Fibroblast of skin of left quadriceps (primary cell): ENCODE measurements around the gene PRAMEF8.
"Not testable (repeated sequence)": the region's sequence is repeated elsewhere in the genome, so short reads cannot be mapped to it uniquely, and the experiment has no call there.

Experiments used
- DNase-seq, 2 experiments: peaks; one replicate each; pipeline ENCODE4 v3.0.0-alpha.2; 2013; ENCODE audit warnings: low read depth in 2 of 2

The PRAMEF8 gene

DNA sequence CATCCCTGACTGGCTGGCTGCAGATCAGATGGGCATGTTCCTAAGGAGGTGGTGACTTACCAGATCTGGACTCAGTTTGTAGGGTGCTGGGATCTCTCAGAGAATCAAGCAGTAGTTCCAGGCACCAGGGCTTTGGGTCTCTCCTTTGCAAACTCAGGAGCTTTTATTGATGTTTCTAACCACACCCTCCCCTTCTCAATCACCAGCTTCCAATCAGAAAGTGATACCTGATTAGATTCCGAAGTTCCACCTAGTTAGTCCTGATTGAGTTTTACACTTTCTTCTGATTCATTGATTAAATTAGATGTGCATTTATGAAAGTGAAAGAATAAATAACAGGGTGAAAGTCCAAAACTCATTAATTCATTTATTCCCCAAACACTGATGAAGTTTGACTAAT, at the start of gene PRAMEF8:
Gene PRAMEF8 (minus strand): TSS at position 101 of the 400 bp plus-strand sequence. CDS start 1,046 bp downstream, outside the sequence.
- not testable (repeated sequence) for DNase-seq

DNA sequence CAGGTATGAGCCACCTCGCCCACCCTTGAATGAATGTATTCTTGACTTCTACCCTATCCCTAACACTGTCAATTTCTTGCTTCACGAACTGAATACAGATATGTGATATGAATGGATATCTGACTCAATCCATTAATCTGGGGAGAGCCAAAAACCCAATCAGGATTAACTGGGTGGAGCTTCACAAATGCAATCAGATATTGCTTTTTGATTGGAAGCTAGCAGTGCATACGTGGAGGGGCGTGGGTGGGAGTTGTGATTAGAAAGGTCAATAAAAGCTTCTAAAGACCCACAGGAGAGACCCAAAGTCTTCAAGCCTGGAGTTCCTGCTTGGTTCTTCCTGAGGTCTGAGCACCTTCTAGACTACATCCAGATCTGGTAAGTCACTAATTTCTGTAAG, 30.3 kb upstream of the PRAMEF8 start, which contains the start of gene PRAMEF15:
Gene PRAMEF15 (plus strand): TSS at position 301 of the 400 bp plus-strand sequence. CDS start 2,827 bp downstream, outside the sequence.
- not testable (repeated sequence) for DNase-seq

DNA sequence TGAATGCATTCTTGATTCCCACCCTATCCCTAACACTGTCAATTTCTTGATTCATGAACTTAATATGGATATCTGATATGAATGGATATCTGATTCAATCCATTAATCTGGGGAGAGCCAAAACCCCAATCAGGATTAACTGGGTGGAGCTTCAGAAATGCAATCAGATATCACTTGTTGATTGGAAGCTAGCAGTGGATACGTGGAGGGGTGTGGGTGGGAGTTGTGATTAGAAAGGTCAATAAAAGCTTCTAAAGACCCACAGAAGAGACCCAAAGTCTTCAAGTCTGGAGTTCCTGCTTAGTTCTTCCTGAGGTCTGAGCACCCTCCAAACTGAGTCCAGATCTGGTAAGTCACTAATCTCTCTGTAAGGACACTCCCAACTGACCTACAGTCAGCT, 18.3 kb upstream of the PRAMEF8 start, which contains the start of gene PRAMEF33:
Gene PRAMEF33 (plus strand): TSS at position 301 of the 400 bp plus-strand sequence. CDS start 2,416 bp downstream, outside the sequence.
- DNase-seq, result not testable (repeated sequence)

DNA sequence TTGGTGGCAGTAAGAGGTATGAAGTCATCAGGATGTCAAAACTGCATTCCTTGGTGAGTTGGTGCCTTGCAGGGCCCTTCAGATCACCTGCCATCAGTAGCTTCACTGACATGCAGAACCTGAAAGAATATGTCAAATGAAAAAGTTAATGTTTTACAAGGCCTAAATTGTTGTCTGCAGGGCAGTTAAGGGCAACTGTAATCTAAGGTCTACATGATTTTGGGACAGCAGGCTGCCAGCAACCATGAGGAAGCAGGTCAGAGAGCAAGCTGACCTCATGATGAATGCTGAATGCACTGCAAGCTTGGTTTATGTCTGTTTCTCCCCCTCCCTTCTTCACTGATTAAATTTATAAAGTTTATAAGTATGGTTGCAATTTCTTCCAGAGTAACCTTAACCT, 17.3 kb upstream of the PRAMEF8 start:
- not testable (repeated sequence) for DNase-seq

DNA sequence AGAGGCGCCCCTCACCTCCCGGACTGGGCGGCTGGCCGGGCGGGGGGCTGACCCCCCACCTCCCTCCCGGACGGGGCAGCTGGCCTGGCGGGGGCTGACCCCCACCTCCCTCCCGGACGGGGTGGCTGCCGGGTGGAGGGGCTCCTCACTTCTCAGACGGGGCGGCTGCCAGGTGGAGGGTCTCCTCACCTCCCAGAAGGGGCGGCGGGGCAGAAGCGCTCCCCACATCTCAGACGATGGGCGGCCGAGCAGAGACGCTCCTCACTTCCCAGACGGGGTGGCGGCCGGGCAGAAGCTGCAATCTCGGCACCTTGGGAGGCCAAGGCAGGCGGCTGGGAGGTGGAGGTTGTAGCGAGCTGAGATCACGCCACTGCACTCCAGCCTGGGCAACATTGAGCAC, 13.8 kb upstream of the PRAMEF8 start:
- not testable (repeated sequence) for DNase-seq

DNA sequence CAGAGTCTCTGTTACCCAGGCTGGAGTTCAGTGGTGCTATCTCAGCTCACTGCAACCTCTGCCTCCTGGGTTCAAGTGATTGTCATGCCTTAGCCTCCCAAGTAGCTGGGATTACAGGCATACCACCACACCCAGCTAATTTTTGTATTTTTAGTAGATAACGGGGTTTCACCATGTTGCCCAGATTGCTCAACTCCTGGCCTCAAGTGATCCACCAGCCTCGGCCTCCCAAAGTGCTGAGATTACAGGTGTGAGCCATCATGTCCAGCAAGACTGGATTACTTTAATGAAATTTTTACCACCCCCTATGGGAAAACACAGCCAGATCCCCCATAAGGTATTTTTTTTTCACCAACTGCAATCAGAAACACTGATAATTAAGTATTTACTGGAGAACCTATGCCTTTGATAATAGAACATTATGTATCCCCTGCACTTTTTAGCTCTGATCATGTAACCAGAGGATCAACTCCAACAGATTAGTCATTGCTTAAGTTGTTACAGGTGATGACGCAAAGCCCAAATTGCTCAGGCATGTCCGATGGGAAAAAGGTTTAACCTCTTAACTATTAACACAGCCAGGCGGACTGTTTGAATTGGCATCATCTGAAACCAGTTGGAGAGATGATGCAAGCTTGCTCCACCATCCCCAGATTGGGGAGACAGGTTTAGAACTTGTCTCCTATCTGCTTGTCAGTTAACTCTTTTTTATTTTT, 12.4 kb upstream of the PRAMEF8 start:
- DNase-seq, result not testable (repeated sequence)

DNA sequence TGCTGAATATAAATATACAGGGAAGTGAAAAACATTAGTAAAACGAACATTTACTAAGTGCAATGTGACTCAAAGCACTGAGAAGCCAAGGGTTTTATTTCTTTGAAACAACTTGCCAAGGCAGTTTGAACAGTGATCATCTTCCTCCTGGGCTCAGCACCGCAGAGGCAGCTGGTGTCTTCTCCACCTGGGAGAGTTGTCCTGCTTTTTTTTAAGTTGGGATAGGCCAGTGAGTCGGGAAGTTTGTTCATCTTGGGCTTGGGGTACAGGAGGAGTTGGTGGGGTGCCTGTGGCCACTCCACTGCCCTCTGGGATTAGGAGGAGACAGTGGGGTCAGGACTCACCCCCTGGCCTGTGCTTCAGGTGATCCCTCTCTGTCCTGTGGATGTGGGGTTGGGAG, 4.1 kb upstream of the PRAMEF8 start:
- not testable (repeated sequence) for DNase-seq

DNA sequence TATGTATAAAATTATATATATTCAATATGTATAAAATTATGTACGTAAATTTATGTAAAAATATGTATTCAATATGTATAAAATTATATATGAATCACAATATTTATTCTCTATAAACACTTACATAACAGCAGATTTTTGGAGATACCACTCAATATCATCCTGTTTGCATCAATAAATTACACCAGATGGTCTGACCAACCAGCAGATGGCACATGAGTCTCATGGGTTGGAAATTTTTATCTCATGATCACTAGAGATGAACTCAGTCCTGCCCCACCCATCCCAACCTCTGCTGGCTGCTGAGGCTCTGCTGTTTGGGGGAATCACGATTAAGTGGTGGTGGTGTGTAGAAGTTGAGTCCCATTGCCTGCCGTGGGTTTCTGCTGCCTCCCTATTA, 5.3 kb downstream of the PRAMEF8 start:
- DNase-seq, result not testable (repeated sequence)

DNA sequence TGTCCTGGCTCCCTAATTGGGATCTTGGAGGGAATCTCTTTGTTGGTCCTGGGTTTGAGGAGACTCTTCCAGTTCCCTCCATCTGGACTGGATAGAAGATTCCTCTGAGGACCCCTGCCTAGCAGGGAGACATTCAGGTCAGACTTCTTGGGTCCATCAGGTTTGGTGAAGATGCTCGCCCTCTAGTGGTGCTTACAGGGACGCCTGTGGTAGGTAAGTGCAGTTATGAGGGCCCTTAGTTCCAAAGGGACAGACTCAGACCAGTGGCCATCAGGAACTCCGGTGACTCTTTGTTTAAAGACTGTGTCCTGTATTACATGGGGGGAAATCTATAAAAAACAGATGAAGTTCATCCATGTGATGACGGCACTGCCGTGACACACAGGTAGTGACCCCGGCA, 7.9 kb downstream of the PRAMEF8 start:
- DNase-seq, result not testable (repeated sequence)

DNA sequence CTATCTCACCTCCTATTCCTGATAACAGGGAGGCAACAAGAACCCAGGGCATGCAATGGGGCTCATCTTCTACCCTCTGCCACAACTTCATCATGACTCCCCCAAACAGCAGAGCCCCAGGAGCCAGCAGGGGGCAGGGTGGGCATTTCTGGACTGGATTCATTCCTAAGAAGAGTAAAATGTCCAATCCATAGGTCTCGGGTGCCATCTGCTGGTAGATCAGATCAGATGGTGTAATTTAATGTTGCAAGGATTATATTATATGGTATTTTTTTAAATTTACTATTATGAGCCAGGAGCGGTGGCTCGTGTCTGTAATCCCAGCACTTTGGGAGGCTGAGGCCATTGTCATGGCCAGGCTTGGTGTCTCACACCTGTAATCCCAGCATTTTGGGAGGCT, 19.8 kb downstream of the PRAMEF8 start:
- DNase-seq, result not testable (repeated sequence)

DNA sequence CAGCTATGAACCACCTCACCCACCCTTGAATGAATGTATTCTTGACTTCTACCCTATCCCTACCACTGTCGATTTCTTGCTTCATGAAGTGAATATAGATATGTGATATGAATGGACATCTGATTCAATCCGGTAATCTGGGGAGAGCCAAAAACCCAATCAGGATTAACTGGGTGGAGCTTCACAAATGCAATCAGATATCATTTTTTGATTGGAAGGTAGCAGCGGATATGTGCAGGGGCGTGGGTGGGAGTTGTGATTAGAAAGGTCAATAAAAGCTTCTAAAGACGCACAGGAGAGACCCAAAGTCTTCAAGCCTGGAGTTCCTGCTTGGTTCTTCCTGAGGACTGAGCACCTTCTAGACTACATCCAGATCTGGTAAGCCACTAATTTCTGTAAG, 31.0 kb downstream of the PRAMEF8 start, which contains the start of gene PRAMEF5:
Gene PRAMEF5 (plus strand): TSS at position 301 of the 400 bp plus-strand sequence. CDS start 5,071 bp downstream, outside the sequence.
- DNase-seq, result not testable (repeated sequence)

DNA sequence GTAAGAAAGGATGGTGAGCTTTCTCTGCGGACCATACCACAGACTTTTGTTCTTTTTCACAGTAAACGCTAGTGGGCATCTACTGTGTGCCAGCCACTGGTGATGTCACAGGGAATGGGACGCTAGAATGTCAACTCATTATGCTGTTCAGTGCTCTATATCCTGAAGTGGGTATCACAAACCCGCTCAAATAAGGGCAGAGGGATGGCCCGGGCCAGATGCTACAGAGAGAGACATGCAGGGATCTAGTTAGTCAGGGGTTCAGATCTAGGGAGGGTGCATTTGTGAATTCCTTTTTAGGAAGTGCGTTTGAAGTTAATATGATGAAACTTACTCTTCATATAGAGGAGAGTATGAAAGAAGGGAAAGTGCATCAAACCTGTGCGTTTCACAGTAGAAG, 37.8 kb downstream of the PRAMEF8 start:
- not testable (repeated sequence) for DNase-seq

DNA sequence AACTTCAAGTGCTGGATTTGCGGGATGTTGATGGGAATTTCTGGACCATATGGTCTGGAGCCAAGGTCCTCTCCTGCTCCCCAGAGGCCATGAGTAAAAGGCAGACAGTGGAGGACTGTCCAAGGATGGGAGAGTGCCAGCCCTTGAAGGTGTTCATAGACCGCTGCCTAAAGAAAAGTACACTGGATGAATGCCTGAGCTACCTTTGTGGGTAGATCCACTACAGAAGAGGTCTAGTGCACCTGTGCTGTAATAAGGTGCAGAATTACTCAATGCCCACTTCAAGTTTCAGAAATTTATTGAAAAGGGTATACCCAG, 38.4 kb downstream of the PRAMEF8 start:
- DNase-seq, result not testable (repeated sequence)

DNA sequence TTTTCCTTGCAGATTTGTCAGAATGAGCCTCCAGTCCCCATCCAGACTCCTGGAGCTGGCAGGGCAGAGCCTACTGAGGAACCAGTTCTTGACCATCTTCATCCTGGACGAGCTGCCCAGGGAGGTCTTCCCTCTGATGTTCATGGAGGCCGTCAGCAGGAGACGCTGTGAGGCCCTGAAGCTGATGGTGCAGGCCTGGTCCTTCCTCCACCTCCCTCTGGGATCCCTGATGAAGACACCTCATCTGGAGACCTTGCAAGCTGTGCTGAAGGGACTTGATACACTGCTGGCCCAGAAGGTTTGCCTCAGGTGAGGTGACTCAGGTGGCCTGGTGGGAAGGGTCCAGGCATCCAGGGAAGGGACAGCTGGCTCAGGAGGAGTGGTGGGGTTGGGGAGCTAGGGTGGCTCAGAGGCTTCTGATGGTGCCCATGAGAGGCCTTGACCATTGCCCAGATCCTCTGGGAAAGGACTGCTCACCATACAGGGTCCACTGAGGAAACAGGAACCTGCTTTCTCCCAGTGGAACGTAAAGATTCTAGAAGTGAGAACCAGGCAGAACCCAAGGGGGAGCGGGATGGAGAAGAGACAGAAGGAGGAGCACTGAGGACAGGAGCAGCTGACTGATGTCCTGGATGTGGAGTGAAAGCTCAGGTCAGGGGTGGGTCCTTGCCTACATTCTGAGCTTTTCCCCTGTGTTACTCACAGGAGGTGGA, 38.9 kb downstream of the PRAMEF8 start:
- not testable (repeated sequence) for DNase-seq

DNA sequence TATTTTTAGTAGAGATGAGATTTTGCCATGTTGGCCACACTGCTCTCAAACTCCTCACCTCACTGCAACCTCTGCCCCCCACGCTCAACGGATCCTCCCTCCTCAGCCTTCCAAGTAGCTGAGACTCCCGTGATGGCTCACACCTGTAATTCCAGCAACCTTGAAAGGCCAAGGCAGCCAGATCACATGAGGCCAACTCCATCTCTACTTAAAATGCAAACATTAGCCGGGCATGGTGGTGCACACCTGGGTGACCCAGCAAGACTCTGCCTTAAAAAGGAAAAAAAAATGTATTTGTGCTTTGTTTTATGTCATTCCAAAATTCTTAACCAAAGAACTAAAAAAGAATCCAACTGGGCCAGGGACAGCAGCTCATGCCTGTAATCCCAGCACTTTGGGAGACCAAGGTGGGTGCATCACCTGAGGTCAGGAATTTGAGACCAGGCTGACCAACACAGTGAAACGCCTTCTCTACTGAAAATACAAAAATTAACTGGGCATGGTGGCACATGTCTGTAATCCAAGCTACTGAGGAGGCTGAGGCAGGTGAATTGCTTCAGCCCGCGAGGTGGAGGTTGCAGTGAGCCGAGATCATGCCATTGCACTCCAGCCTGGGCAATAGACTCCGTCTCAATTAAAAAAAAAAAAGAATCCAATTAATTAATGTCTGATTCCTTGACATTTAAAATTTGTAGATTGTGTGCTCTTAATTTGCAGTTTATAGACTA, 41.2 kb downstream of the PRAMEF8 start:
- DNase-seq, result not testable (repeated sequence)

DNA sequence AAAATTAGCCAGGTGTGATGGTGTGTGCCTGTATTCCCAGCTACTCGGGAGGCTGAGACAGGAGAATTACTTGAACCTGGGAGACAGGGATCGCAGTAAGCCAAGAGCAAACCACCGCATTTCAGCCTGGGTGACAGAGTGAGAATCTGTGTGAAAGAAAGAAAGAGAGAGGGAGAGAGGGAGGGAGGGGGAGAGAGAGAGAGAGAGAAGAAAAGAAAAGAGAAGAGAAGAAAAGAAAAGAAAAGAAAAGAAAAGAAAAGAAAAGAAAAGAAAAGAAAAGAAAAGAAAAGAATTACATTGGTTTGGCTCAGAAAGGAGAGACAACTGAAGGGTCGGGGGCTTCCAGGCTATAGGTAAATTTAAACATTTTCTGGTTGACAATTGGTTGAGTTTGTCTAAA, 45.3 kb downstream of the PRAMEF8 start:
- not testable (repeated sequence) for DNase-seq

DNA sequence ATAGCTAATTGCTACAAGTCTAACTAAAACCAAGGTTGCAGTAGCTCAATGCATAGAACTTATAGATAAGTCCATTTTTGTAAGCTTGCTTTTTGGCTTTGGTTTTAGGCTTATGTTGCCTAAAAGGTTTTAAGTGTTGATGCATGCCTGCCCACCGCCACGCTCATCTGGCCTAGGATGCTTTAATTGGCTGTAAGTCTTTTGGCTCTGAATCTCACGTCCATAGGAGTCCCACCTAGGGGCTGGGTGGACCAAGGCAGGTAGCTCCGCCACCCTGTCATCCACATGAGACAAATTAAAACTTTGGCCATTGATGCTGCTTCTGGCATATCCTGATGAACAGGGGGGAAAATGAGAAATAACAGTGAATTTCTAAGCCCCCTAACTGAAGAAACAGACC, 47.4 kb downstream of the PRAMEF8 start:
- DNase-seq, result not testable (repeated sequence)

DNA sequence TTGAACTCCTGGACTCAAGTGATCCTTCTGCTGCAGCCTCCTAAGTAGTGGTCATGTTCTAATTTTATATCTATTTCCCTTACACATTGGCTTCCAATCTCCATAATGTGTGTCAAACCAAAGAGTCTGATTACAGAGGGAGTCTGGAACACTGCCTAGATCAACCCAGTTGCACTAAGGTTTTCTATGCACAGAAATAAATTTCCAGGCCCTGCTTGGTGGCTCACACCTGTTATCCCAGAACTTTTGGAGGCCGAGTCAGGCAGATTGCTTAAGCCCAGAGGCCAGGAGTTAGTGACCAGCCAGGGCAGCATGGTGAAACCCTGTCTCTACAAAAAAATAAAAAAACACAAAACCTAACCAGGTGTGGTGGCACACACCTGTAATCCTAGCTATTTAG, 50.9 kb downstream of the PRAMEF8 start:
- DNase-seq, result not testable (repeated sequence)

DNA sequence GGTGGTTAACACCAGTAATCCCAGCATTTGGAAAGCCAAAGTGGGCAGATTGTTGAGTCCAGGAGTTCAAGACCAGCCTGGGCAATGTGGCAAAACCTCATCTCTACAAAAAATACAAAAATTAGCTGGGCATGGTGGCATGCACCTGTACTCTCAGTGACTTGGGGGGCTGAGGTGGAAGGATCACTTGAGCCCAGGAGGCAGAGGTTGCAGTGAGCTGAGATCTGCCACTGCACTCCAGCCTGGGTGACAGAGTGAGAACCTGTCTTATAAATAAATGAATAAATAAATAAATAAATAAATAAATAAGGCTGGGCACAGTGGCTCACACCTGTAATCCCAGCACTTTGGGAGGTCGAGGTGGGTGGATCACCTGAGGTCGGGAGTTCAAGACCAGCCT, 52.9 kb downstream of the PRAMEF8 start:
- not testable (repeated sequence) for DNase-seq
